Upper lobe of left lung (tissue), 6 donors: ENCODE data around the gene ZKSCAN1. TPM values are rescaled to one million over a fixed set of nuclear protein-coding genes. Genes with fewer than 3 reads are reported as not detected.

Experiments
- ATAC-seq, 2 donors: fragments of 200-7000 bp; cut with Tn5 transposase; one replicate each; pipeline ENCODE4 v1.9.1; 2022; ENCODE audit warnings: mild to moderate bottlenecking in 2 of 2, moderate library complexity in 2 of 2; ENCODE audit not compliant: low FRiP score in 2 of 2
- DNase-seq, 2 donors: peaks; one replicate each; pipeline ENCODE4 v3.0.0-alpha.2; 2019 to 2020
- H3K27ac ChIP-seq, 4 donors: fragments of 200-600 bp; sonication (generic); one replicate each; pipeline ENCODE4 v1.5.1; 2016 to 2019
- H3K27me3 ChIP-seq, 4 donors: fragments of 200-600 bp; sonication (generic); one replicate each; pipeline ENCODE4 v1.5.1; 2017 to 2019
- H3K36me3 ChIP-seq, 4 donors: fragments of 200-600 bp; sonication (generic); one replicate each; pipeline ENCODE4 v1.5.1; 2016 to 2019
- H3K4me1 ChIP-seq, 4 donors: fragments of 200-600 bp; sonication (generic); one replicate each; pipeline ENCODE4 v1.5.1; 2018 to 2019
- H3K4me3 ChIP-seq, 4 donors: fragments of 200-600 bp; sonication (generic); one replicate each; pipeline ENCODE4 v1.5.1; 2017 to 2019; ENCODE audit warnings: mild to moderate bottlenecking in 2 of 4, moderate library complexity in 1 of 4
- H3K9me3 ChIP-seq, 4 donors: fragments of 200-600 bp; sonication (generic); one replicate each; pipeline ENCODE4 v1.5.1; 2018 to 2019
- EP300 ChIP-seq, 4 donors: sonication (generic); formaldehyde crosslinking; IDR thresholded peaks; one replicate each; pipeline ENCODE4 v1.5.1; 2017; ENCODE audit warnings: antibody characterized with exemption in 4 of 4, control low read depth in 2 of 4
- POLR2A ChIP-seq, 4 donors: fragments of 450-650 bp; IDR thresholded peaks; one replicate each; pipeline ENCODE4 v1.5.1; 2016 to 2017; ENCODE audit warnings: antibody characterized with exemption in 4 of 4, mild to moderate bottlenecking in 2 of 4
- POLR2AphosphoS5 ChIP-seq, 2 donors: sonication (generic); formaldehyde crosslinking; IDR thresholded peaks; one replicate each; pipeline ENCODE4 v1.5.1; 2017; ENCODE audit warnings: antibody characterized with exemption in 2 of 2
- WGBS, 2 donors: methylation state at CpG; one replicate each; pipeline ENCODE4 v1.1.5; 2017 to 2018; 5-methylcytosine and 5-hydroxymethylcytosine counted together
- total RNA-seq, 6 donors: library from RNA; depleted of rRNA in 4 of 6; stranded (reverse); fragments of >200 nt in 4 of 6; gene quantifications; one replicate each; pipeline versions ENCODE4 v1.1.0 to v1.2.1, GENCODE V29; 2016 to 2021
- TF ChIP-seq, protein P1 (sequence below), 6 experiments: fragments of 450-650 bp in 4 of 6; fragments of 200-600 bp in 2 of 6; sonication (generic) in 2 of 6; IDR thresholded peaks; one replicate each; pipeline ENCODE4 v1.5.1; 2016 to 2019; ENCODE audit warnings: antibody characterized with exemption in 6 of 6
- donor health status: DM: no; HTN: no; CAD: no; lungs with moderate emphysema.
- donor health status: DM: no; HTN: yes; CAD: no; lungs with severe emphysema.

ZKSCAN1 gene
- total RNA-seq, 6 donors from 2014 or later: 19.3 to 50.4 (median 36.9) TPM

DNA sequence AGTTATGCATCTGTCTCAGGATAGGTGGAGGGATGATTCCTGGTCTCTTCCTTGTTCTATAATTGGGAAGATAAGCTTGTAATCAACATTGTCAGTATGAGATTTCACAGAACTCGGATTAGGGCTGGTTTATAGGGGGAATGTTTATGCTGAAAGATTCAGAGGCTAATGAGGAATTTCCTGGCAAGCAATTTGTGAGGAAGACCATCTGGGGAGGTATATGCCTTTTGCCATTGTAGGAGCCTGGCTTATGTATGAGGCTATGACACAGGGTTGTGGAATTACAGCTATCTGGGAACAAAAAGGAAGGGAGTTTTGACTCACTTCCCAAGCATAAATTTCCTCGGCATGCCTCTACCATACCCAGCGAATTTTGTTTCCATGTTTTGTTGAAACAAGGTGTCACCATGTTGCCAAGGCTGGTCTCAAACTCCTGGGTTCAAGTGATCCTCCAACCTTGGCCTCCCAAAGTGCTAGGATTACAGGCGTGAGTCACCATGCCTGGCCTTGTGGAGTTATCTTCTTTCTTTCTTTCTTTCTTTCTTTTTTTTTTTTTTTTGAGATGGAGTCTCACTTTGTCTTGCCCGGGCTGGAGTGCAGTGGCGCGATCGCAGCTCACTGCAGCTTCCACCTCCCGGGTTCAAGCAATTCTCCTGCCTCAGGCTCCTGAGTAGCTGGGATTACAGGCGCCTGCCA, 71.8 kb downstream of the ZKSCAN1 start:
- Histone ChIP-seq H3K27ac (no peak overlapping the region), H3K36me3 (peaks cover 14 to 18% (median 17%) of the 10 kb centered on the region in 4 donors), H3K9me3 (no peaks in the 10 kb centered on the region), H3K4me1 (peaks cover 17 to 28% (median 21%) of the 10 kb centered on the region in 4 donors), H3K4me3 (no peak overlapping the region), H3K27me3 (no peaks in the 10 kb centered on the region)
- DNase-seq (no peak), ATAC-seq (no peak)
- TF ChIP-seq POLR2AphosphoS5 (IDR thresholded peaks at IDR 0.05): no peak
- TF ChIP-seq, protein P1, sequence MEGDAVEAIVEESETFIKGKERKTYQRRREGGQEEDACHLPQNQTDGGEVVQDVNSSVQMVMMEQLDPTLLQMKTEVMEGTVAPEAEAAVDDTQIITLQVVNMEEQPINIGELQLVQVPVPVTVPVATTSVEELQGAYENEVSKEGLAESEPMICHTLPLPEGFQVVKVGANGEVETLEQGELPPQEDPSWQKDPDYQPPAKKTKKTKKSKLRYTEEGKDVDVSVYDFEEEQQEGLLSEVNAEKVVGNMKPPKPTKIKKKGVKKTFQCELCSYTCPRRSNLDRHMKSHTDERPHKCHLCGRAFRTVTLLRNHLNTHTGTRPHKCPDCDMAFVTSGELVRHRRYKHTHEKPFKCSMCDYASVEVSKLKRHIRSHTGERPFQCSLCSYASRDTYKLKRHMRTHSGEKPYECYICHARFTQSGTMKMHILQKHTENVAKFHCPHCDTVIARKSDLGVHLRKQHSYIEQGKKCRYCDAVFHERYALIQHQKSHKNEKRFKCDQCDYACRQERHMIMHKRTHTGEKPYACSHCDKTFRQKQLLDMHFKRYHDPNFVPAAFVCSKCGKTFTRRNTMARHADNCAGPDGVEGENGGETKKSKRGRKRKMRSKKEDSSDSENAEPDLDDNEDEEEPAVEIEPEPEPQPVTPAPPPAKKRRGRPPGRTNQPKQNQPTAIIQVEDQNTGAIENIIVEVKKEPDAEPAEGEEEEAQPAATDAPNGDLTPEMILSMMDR (IDR thresholded peaks at IDR 0.05): no peak
- no peak for TF ChIP-seq EP300 (IDR thresholded peaks at IDR 0.05)
- TF ChIP-seq POLR2A (IDR thresholded peaks at IDR 0.05): no peak
- WGBS, 2 donors: 84 to 86% methylated on average over 10 of the region's 10 CpGs

DNA sequence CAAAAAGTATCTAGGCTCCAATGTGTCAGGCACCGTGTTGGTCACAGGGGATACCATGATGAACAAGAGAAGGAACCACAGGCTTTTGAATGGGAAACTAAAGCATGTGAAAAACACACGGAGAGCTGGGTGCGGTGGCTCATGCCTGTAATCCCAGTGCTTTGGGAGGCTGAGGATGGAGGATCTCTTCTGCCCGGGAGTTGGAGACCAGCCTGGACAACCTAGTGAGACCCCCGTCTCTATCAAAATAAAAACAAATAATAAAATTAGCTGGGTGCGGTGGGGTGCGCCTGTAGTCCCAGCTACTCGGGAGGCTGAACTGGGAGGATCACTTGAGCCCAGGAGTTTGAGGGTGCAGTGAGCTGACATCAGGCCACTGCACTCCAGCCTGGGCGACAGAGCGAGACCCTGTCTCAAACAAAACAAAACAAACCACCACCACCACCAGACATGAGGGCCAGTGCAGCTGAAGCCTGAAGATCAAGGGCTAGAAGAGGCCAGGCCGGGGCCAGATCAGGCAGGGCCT, 72.8 kb downstream of the ZKSCAN1 start:
- DNase-seq (no peak), ATAC-seq (no peak)
- Histone ChIP-seq H3K9me3 (no peaks in the 10 kb centered on the region), H3K36me3 (peaks cover 23 to 27% (median 26%) of the 10 kb centered on the region in 4 donors), H3K4me3 (peak overlapping the region; percentile 68 to 92 (median 88)), H3K4me1 (peaks cover 12 to 21% (median 15%) of the 10 kb centered on the region in 4 donors), H3K27ac (peak overlapping the region; percentile 79 to 90 (median 84)), H3K27me3 (no peaks in the 10 kb centered on the region)
- 78 to 87% methylated on average over 9 to 11 of the region's 11 CpGs for WGBS, 2 donors
- TF ChIP-seq POLR2AphosphoS5 (IDR thresholded peaks at IDR 0.05) (no peak), POLR2A (IDR thresholded peaks at IDR 0.05) (no peak), EP300 (IDR thresholded peaks at IDR 0.05) (no peak)
- TF ChIP-seq, protein P1 (IDR thresholded peaks at IDR 0.05): no peak

DNA sequence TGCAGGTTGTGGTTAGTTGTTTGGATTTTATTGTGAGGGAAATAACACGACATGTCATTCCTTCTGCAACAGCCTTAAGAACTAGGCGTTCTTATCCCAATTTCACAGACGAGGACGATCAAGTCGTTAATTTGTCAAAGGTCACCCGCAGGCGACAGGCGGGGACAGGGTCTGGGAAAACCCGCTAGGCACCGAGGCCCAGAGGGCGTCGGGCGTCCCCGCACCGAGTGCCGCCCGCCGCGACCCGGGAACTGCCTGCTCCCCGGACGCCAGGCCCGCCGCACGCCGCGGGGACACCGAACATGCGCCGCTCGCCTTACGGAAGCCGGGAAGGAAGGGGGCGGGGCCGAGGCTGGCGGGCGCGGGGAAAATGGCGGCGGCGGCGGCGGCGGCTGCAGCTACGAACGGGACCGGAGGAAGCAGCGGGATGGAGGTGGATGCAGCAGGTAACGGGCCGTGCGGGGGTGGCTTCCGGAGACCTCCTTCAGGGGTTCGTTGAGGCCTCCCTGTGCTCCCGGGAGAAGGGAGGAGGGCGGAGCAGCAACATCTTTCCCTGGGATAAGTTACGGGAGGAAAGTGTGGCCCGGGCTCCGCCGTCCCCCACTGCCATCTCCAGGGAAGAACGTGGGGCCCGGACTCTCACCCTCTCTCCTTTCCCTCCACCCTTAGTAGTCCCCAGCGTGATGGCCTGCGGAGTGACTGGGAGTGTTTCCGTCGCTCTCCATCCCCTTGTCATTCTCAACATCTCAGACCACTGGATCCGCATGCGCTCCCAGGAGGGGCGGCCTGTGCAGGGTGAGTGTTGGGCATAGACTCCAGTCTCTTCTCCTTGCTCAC, 73.4 kb downstream of the ZKSCAN1 start, which contains the start of gene COPS6:
Gene COPS6 (plus strand): TSS at position 349 of the 837 bp plus-strand sequence. CDS start 22 bp downstream, at position 371.
- Histone ChIP-seq H3K4me1 (peaks cover 12 to 21% (median 17%) of the 10 kb centered on the region in 4 donors), H3K27ac (peak within 1 kb of the TSS; percentile 79 to 90 (median 84)), H3K36me3 (peaks cover 26 to 34% (median 33%) of the 10 kb centered on the region in 4 donors), H3K27me3 (no peaks in the 10 kb centered on the region), H3K4me3 (peak within 1 kb of the TSS; percentile 68 to 92 (median 88)), H3K9me3 (no peaks in the 10 kb centered on the region)
- peak; percentile 78 to 98 for DNase-seq
- TF ChIP-seq POLR2A (IDR thresholded peaks at IDR 0.05) (peak in 3 of 4 donors; percentile 42 to 93 (median 79)), POLR2AphosphoS5 (IDR thresholded peaks at IDR 0.05) (peak; percentile 93 to 96), EP300 (IDR thresholded peaks at IDR 0.05) (peak in 1 of 4 donors; percentile 39)
- TF ChIP-seq, protein P1 (IDR thresholded peaks at IDR 0.05): peak in 1 of 6 experiments; percentile 28
- 0 to 1% methylated on average over 24 to 45 of the region's 68 CpGs for WGBS, 2 donors
- ATAC-seq: peak; percentile 81 to 95

DNA sequence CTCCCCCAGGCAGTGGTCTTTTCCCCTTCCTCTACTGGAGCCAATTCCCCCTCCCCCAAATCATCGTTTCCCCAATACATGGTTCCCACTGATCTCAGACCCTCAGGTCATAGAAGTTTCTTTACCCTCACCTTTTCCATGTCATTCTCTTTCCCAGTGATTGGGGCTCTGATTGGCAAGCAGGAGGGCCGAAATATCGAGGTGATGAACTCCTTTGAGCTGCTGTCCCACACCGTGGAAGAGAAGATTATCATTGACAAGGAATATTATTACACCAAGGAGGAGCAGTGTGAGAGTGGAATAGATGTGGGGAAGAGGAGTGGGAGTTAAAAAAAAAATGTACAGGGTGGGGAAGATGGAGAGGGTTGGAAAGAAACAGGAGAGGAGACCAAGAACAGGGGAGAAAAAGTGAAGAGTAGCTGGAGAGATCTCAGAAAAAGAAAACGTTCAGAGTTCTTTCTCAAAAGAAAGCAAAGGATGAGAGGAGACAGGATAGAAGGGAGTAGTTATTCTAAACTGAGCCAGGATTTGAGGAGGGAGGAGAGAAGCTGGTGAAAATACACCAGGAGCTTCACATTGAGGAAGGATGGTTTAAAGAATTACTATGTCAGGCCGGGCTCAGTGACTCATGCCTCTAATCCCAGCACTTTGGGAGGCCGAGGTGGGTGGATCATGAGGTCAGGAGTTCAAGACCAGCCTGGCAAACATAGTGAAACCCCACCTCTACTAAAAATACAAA, 74.2 kb downstream of the ZKSCAN1 start:
- TF ChIP-seq POLR2AphosphoS5 (IDR thresholded peaks at IDR 0.05) (no peak), EP300 (IDR thresholded peaks at IDR 0.05) (no peak), POLR2A (IDR thresholded peaks at IDR 0.05) (no peak)
- TF ChIP-seq, protein P1 (IDR thresholded peaks at IDR 0.05): no peak

More for the DNA sequence above, 74.2 kb downstream of the ZKSCAN1 start:
- Histone ChIP-seq H3K36me3 (peaks cover 27 to 42% (median 40%) of the 10 kb centered on the region in 4 donors), H3K9me3 (no peaks in the 10 kb centered on the region), H3K4me1 (peaks cover 12 to 21% (median 17%) of the 10 kb centered on the region in 4 donors), H3K4me3 (peak overlapping the region; percentile 68 to 92 (median 88)), H3K27ac (peak overlapping the region; percentile 79 to 90 (median 84)), H3K27me3 (no peaks in the 10 kb centered on the region)
- DNase-seq (no peak), ATAC-seq (no peak)
- WGBS, 2 donors: 30 to 49% methylated on average over 7 of the region's 7 CpGs
